Measurements from ENCODE around the gene ATR. TPM values are rescaled to one million over a fixed set of nuclear protein-coding genes. Genes with fewer than 3 reads are reported as not detected.

The ATR gene
- total RNA-seq, 1 donor from 2014 or later, result 47.4 TPM

DNA sequence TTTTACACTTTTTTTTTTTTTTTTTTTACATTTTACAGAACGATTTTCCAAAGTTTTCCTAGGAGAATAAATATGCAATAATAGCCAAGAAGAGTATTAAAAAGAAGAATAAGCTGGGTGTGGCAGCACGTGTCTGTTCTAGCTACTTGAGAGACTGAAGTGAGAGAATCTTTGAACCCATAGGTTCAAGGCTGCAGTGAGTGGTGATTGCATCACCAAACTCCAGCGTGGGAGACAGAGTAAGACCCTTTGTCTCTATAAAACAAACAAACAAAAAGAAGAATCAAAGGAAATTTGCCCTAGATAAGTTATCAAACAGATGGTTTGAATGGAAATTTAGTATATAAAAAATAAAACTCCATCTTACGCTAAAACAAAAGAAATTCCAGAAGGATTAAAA lies 144.0 kb downstream of the ATR start:
- no peak overlapping the region for H3K27ac Mint-ChIP-seq
- POLR2A ChIA-PET, result interaction anchor here (0.6 kb wide), 1 partner anchor 604 kb away, joined by 6 read pairs; no protein-coding TSS in a partner anchor

DNA sequence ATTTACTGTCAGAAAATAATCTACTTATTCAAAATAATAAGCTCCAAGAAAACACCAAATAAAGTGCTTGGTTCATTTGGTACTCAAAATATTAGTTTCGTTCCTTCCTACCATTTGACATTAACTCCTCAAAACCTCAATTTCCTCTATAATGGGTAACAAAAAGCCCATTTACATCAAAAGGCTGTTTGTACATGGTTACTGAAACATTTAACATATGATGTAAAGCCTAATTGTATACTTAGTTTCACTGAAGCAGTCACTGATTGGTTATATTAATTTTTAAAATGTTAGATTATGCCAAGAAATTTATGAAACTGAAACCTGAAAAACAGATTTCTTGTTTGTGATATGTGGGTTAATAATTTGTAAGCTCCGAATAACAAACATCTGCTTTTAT lies 145.4 kb downstream of the ATR start:
- POLR2A ChIA-PET, result no interaction called here
- peaks cover 48% of the 10 kb centered on the region for H3K36me3 Mint-ChIP-seq (ENCODE audit: low read depth)
- no peaks in the 10 kb centered on the region for H3K9me3 Mint-ChIP-seq
- intact Hi-C loops (cut with micrococcal nuclease), result no loop called here
- peaks cover 12% of the 10 kb centered on the region for H3K4me1 Mint-ChIP-seq
- CTCF ChIA-PET, result no interaction called here
- ATAC-seq (ENCODE audit: low read depth) (no peak), DNase-seq (no peak)
- no peak overlapping the region for H3K27ac Mint-ChIP-seq
- no peaks in the 10 kb centered on the region for H3K27me3 Mint-ChIP-seq
- no peak overlapping the region for H3K4me3 Mint-ChIP-seq
- no peak for TF ChIP-seq CTCF (IDR thresholded peaks at IDR 0.05)

More for the DNA sequence above, 144.0 kb downstream of the ATR start:
- ATAC-seq (ENCODE audit: low read depth), result no peak
- DNase-seq, result no peak
- no peak for TF ChIP-seq CTCF (IDR thresholded peaks at IDR 0.05)
- Mint-ChIP-seq H3K27me3 (no peaks in the 10 kb centered on the region), H3K36me3 (ENCODE audit: low read depth) (peaks cover 38% of the 10 kb centered on the region), H3K4me3 (no peak overlapping the region), H3K4me1 (peaks cover 22% of the 10 kb centered on the region), H3K9me3 (no peaks in the 10 kb centered on the region)
- intact Hi-C loops (cut with micrococcal nuclease), result no loop called here
- CTCF ChIA-PET, result no interaction called here

- ATAC-seq (ENCODE audit: low read depth) (no peak), DNase-seq (no peak)
- Mint-ChIP-seq H3K27ac (no peak overlapping the region), H3K4me3 (no peak overlapping the region), H3K36me3 (ENCODE audit: low read depth) (peaks cover 55% of the 10 kb centered on the region), H3K4me1 (no peaks in the 10 kb centered on the region), H3K27me3 (no peaks in the 10 kb centered on the region), H3K9me3 (no peaks in the 10 kb centered on the region)
- ChIA-PET CTCF (no interaction called here), POLR2A (no interaction called here)
- TF ChIP-seq CTCF (IDR thresholded peaks at IDR 0.05), result no peak
- intact Hi-C loops (cut with micrococcal nuclease), result no loop called here
These were observed 149.0 kb downstream of the ATR start for GRCh38 chr3:142429582-142429981.

GRCh38 chr3:142424754-142425153 lies 153.8 kb downstream of the ATR start:
- intact Hi-C loops (cut with micrococcal nuclease), result no loop called here
- CTCF ChIA-PET, result no interaction called here
- TF ChIP-seq CTCF (IDR thresholded peaks at IDR 0.05), result no peak
- no peaks in the 10 kb centered on the region for H3K9me3 Mint-ChIP-seq
- ATAC-seq (ENCODE audit: low read depth) (no peak), DNase-seq (no peak)
- POLR2A ChIA-PET, result no interaction called here
- H3K4me1 Mint-ChIP-seq, result no peaks in the 10 kb centered on the region
- H3K4me3 Mint-ChIP-seq, result no peak overlapping the region
- no peaks in the 10 kb centered on the region for H3K27me3 Mint-ChIP-seq
- no peak overlapping the region for H3K27ac Mint-ChIP-seq
- H3K36me3 Mint-ChIP-seq (ENCODE audit: low read depth), result peaks cover 60% of the 10 kb centered on the region

GRCh38 chr3:142418926-142419592 lies 159.5 kb downstream of the ATR start:
- CTCF ChIA-PET, result interaction anchor here (0.6 kb wide), 1 partner anchor 106 kb away, joined by 3 read pairs; no protein-coding TSS in a partner anchor
- Mint-ChIP-seq H3K36me3 (ENCODE audit: low read depth) (peaks cover 64% of the 10 kb centered on the region), H3K9me3 (no peaks in the 10 kb centered on the region), H3K4me1 (no peaks in the 10 kb centered on the region), H3K27me3 (no peaks in the 10 kb centered on the region), H3K4me3 (no peak overlapping the region), H3K27ac (no peak overlapping the region)
- intact Hi-C loops (cut with micrococcal nuclease), result no loop called here
- TF ChIP-seq CTCF (IDR thresholded peaks at IDR 0.05), result no peak
- DNase-seq (no peak), ATAC-seq (ENCODE audit: low read depth) (no peak)
- POLR2A ChIA-PET, result no interaction called here
